GM13977 (cell line): Measurements from ENCODE around the gene ERC2.

ENCODE experiments used
- DNase-seq: peaks from one replicate; pipeline ENCODE4 v3.0.0; 2012; ENCODE audit warnings: low spot score
- CTCF ChIP-seq: IDR thresholded peaks from 2 replicates; pipeline ENCODE4 v1.5.1; 2012; ENCODE audit warnings: mild to moderate bottlenecking, control low read depth; ENCODE audit not compliant: insufficient read depth; ENCODE audit errors: extremely low read depth, missing control alignments
- in situ Hi-C: fragments of 300-500 bp; cut with MboI; formaldehyde crosslinking; loops from one replicate; pipeline ENCODE4 v1.12.0; 2022; ENCODE audit warnings: low sequenced_read_pairs, low pct_unique_long_range_greater_than_20kb, mixed read lengths, inconsistent platforms; ENCODE audit not compliant: unreplicated experiment

The ERC2 gene

GRCh38 chr3:56406826-56407515 lies 61.3 kb downstream of the ERC2 start:
- in situ Hi-C loops: no loop called here
- DNase-seq: no peak
- no peak for TF ChIP-seq CTCF

GRCh38 chr3:56404884-56405283 lies 63.4 kb downstream of the ERC2 start:
- no peak for TF ChIP-seq CTCF
- in situ Hi-C loops: no loop called here
- DNase-seq: no peak

- DNase-seq: no peak
- in situ Hi-C loops: no loop called here
- TF ChIP-seq CTCF: no peak
Observed at GRCh38 chr3:56398659-56399058, 69.6 kb downstream of the ERC2 start.

GRCh38 chr3:56397798-56398197 lies 70.5 kb downstream of the ERC2 start:
- no peak for DNase-seq
- TF ChIP-seq CTCF: no peak
- in situ Hi-C loops: no loop called here

GRCh38 chr3:56389183-56389830 lies 79.0 kb downstream of the ERC2 start:
- no peak for DNase-seq

GRCh38 chr3:56383092-56383491 lies 85.2 kb downstream of the ERC2 start:
- in situ Hi-C loops: no loop called here
- TF ChIP-seq CTCF: no peak
- no peak for DNase-seq

More at GRCh38 chr3:56389183-56389830, 79.0 kb downstream of the ERC2 start:
- no peak for TF ChIP-seq CTCF
- in situ Hi-C loops: no loop called here
